Esophagus muscularis mucosa (tissue), 4 donors: Measurements from ENCODE around the gene EHBP1. TPM values are rescaled to one million over a fixed set of nuclear protein-coding genes. Genes with fewer than 3 reads are reported as not detected.
"Not testable (repeated sequence)": the region's sequence is repeated elsewhere in the genome, so short reads cannot be mapped to it uniquely, and the experiment has no call there.

ENCODE experiments used
- DNase-seq: peaks from one replicate; pipeline ENCODE4 v3.0.0-alpha.2; 2017; ENCODE audit errors: extremely low spot score
- H3K27ac ChIP-seq, 4 donors: fragments of 200-600 bp; sonication (generic); replicated peaks in 1 of 4; 1 replicate in 3 of 4; 2 replicates in 1 of 4; pipeline ENCODE4 v1.5.1; 2016 to 2019; ENCODE audit warnings: mild to moderate bottlenecking in 1 of 4
- H3K27me3 ChIP-seq, 4 donors: fragments of 200-600 bp; sonication (generic); one replicate each; pipeline versions ENCODE4 v1.5.1 to v1.6.0; 2016 to 2019
- H3K36me3 ChIP-seq, 4 donors: fragments of 200-600 bp; sonication (generic); one replicate each; pipeline ENCODE4 v1.5.1; 2016 to 2019
- H3K4me1 ChIP-seq, 4 donors: fragments of 200-600 bp; sonication (generic); one replicate each; pipeline ENCODE4 v1.5.1; 2016 to 2019
- H3K4me3 ChIP-seq, 4 donors: fragments of 200-600 bp; sonication (generic); 1 replicate in 2 of 4; 2 replicates in 2 of 4; pipeline ENCODE4 v1.5.1; 2016 to 2019; ENCODE audit warnings: mild to moderate bottlenecking in 4 of 4, moderate library complexity in 1 of 4
- H3K9me3 ChIP-seq, 4 donors: fragments of 200-600 bp; sonication (generic); 1 replicate in 3 of 4; 2 replicates in 1 of 4; pipeline ENCODE4 v1.5.1; 2016 to 2019
- CTCF ChIP-seq, 3 experiments: fragments of 200-600 bp in 2 of 3; fragments of 450-650 bp in 1 of 3; sonication (generic) in 2 of 3; IDR thresholded peaks; one replicate each; pipeline ENCODE4 v1.5.1; 2017 to 2019; ENCODE audit warnings: antibody characterized with exemption in 3 of 3, mild to moderate bottlenecking in 2 of 3, moderate library complexity in 1 of 3
- EP300 ChIP-seq: sonication (generic); formaldehyde crosslinking; IDR thresholded peaks from one replicate; pipeline ENCODE4 v1.6.1; 2017; ENCODE audit warnings: antibody characterized with exemption
- POLR2A ChIP-seq: fragments of 450-650 bp; IDR thresholded peaks from one replicate; pipeline ENCODE4 v1.6.1; 2017; ENCODE audit warnings: antibody characterized with exemption, moderate library complexity, mild to moderate bottlenecking, low read depth
- POLR2AphosphoS5 ChIP-seq, 2 donors: sonication (generic); formaldehyde crosslinking; IDR thresholded peaks; one replicate each; pipeline ENCODE4 v1.6.1; 2017; ENCODE audit warnings: antibody characterized with exemption in 2 of 2
- WGBS: methylation state at CpG from one replicate; pipeline ENCODE4 v1.1.5; 2018; 5-methylcytosine and 5-hydroxymethylcytosine counted together
- intact Hi-C: fragments of 100-400 bp; cut with DNase I; formaldehyde crosslinking; loops from one replicate; pipeline ENCODE4 v1.15.1; 2023
- total RNA-seq, 4 donors: library from RNA; depleted of rRNA; stranded (reverse); fragments of >200 nt; gene quantifications; one replicate each; pipeline versions ENCODE4 v1.1.0 to v1.2.1, GENCODE V29; 2016

Gene EHBP1
- total RNA-seq, 4 donors from 2014 or later: 103 to 199 (median 151) TPM

- no peak overlapping the region for H3K27ac ChIP-seq
- H3K4me3 ChIP-seq: no peak overlapping the region
- H3K27me3 ChIP-seq: no peaks in the 10 kb centered on the region
- DNase-seq: no peak
- intact Hi-C loops: no loop called here
- H3K9me3 ChIP-seq: no peaks in the 10 kb centered on the region
- TF ChIP-seq POLR2AphosphoS5 (IDR thresholded peaks at IDR 0.05) (no peak), POLR2A (no peak), CTCF (IDR thresholded peaks at IDR 0.05) (no peak), EP300 (no peak)
- peaks cover 0 to 32% (median 2%) of the 10 kb centered on the region in 4 donors for H3K36me3 ChIP-seq
- no peaks in the 10 kb centered on the region for H3K4me1 ChIP-seq
Observed at GRCh38 chr2:63009490-63009889, 304.0 kb downstream of the EHBP1 start.

DNA sequence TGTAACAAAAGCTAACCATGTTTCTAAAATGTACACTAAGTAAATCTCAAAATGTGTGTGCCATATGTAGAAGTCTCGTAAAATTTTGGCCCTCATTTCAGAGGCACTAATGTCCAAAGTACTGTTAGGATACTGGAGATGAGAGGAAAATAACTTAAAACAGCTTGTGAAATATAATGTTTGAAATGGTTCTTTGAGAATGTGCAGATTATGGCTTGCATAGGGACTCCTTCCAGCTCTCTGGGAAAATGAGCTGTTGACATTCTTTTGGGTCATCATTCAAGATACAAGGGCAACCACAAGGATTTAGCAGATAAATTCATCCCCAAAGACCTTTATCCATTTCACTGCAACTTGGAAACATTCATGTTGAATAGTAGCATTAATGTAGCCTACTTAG lies 307.0 kb downstream of the EHBP1 start:
- intact Hi-C loops: no loop called here
- WGBS: 86% methylated on average over 1 of the region's 1 CpG
- no peaks in the 10 kb centered on the region for H3K4me1 ChIP-seq
- TF ChIP-seq POLR2AphosphoS5 (IDR thresholded peaks at IDR 0.05) (no peak), POLR2A (no peak), EP300 (no peak), CTCF (IDR thresholded peaks at IDR 0.05) (no peak)
- H3K27me3 ChIP-seq: no peaks in the 10 kb centered on the region
- no peak for DNase-seq
- H3K36me3 ChIP-seq: peaks cover 0 to 44% (median 5%) of the 10 kb centered on the region in 4 donors
- no peak overlapping the region for H3K4me3 ChIP-seq
- H3K27ac ChIP-seq: no peak overlapping the region
- no peaks in the 10 kb centered on the region for H3K9me3 ChIP-seq

- Histone ChIP-seq H3K9me3 (no peaks in the 10 kb centered on the region), H3K36me3 (peaks cover 0 to 44% (median 5%) of the 10 kb centered on the region in 4 donors), H3K27ac (no peak overlapping the region), H3K4me1 (no peaks in the 10 kb centered on the region), H3K4me3 (no peak overlapping the region), H3K27me3 (no peaks in the 10 kb centered on the region)
- WGBS: 91% methylated on average over 8 of the region's 8 CpGs
- intact Hi-C loops: no loop called here
- DNase-seq: no peak
- TF ChIP-seq POLR2A (no peak), POLR2AphosphoS5 (IDR thresholded peaks at IDR 0.05) (no peak), EP300 (no peak), CTCF (IDR thresholded peaks at IDR 0.05) (no peak)
Observed at GRCh38 chr2:63013438-63013837, 307.9 kb downstream of the EHBP1 start.

DNA sequence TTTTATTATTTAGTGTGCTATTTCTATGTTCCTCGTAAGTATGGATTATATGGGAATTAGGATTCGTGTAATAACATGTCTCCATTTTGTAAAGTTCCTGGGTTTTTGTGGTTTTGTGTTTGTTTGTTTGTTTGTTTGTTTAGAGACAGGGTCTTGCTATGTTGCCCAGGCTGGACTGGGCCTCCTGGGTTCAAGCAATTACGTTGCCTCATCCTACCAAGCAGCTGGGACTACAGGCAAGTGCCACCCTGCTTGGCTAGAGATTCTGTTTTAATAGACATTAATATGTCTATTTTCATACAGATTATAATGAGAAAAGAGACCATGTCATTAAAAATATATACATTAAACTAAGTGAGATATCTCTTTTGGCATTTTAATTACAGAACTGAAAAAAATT lies 309.9 kb downstream of the EHBP1 start:
- Histone ChIP-seq H3K27ac (no peak overlapping the region), H3K9me3 (no peaks in the 10 kb centered on the region), H3K36me3 (peaks cover 0 to 44% (median 8%) of the 10 kb centered on the region in 4 donors), H3K27me3 (no peaks in the 10 kb centered on the region), H3K4me1 (no peaks in the 10 kb centered on the region), H3K4me3 (no peak overlapping the region)
- intact Hi-C loops: no loop called here
- DNase-seq: no peak
- no peak for TF ChIP-seq POLR2AphosphoS5 (IDR thresholded peaks at IDR 0.05)
- TF ChIP-seq CTCF (IDR thresholded peaks at IDR 0.05): no peak
- no peak for TF ChIP-seq POLR2A
- no peak for TF ChIP-seq EP300
- 96% methylated on average over 3 of the region's 3 CpGs for WGBS

DNA sequence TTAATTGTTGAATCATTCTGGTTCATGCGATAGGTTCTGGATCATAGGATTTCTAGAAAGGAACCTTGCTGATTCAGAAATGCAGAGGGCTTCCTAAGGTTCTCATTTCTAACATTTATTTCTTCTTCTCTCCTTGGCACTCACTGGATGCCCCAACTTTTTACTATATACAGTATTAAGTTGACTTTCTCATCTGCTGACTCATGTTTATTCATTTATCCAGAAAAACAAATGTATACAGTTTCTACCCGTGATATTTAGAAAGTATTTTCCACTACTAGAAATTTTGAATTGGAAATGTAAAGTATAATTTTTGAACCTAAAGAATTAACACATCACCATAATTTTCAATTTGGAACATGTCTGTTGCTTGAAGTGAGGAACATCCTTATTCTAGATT lies 312.9 kb downstream of the EHBP1 start:
- no peak for TF ChIP-seq CTCF (IDR thresholded peaks at IDR 0.05)
- TF ChIP-seq EP300: no peak
- TF ChIP-seq POLR2A: no peak
- TF ChIP-seq POLR2AphosphoS5 (IDR thresholded peaks at IDR 0.05): no peak
- WGBS: 91% methylated on average over 2 of the region's 2 CpGs

DNA sequence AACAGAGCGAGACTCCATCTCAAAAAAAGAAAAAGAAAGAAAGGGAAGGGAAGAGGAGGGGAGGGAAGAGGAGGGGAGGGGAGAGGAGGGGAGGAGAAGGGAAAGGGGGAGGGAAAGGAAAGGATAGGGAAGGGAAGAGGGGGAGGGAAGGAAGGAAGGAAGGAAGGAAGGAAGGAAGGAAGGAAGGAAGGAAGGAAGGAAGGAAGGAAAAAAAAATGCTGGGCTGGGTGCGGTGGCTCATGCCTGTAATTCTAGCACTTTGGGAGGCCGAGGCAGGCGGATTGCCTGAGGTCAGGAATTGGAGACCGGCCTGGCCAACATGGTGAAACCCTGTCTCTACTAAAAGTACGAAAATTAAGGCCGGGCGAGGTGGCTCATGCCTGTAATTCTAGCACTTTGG lies 314.2 kb downstream of the EHBP1 start:
- DNase-seq, H3K27me3 ChIP-seq, H3K9me3 ChIP-seq, H3K27ac ChIP-seq, H3K4me1 ChIP-seq, H3K4me3 ChIP-seq, intact Hi-C loops: not testable (repeated sequence)
- 90% methylated on average over 8 of the region's 8 CpGs for WGBS
- peaks cover 8 to 49% (median 15%) of the 10 kb centered on the region in 4 donors for H3K36me3 ChIP-seq

More for the DNA sequence above, 312.9 kb downstream of the EHBP1 start:
- Histone ChIP-seq H3K27ac (no peak overlapping the region), H3K4me1 (no peaks in the 10 kb centered on the region), H3K4me3 (no peak overlapping the region), H3K36me3 (peaks cover 8 to 54% (median 16%) of the 10 kb centered on the region in 4 donors), H3K27me3 (no peaks in the 10 kb centered on the region), H3K9me3 (no peaks in the 10 kb centered on the region)
- DNase-seq: no peak
- intact Hi-C loops: no loop called here
